SK-N-SH (cell line): ENCODE results near the gene NFIA.

Source experiments
- CTCF ChIP-seq: fragments of 200-600 bp; sonication (generic); IDR thresholded peaks from 2 replicates; pipeline ENCODE4 v1.6.1; 2017; ENCODE audit warnings: antibody characterized with exemption, mild to moderate bottlenecking, moderate library complexity
- EP300 ChIP-seq, 2 experiments: IDR thresholded peaks; 2 replicates each; pipeline versions ENCODE4 v1.4.0 to v1.6.1; 2012; ENCODE audit warnings: borderline replicate concordance in 1 of 2, low read depth in 1 of 2, low read length in 1 of 2
- MAX ChIP-seq: IDR thresholded peaks from 2 replicates; pipeline ENCODE4 v1.4.0; 2012; ENCODE audit warnings: low read depth

DNA sequence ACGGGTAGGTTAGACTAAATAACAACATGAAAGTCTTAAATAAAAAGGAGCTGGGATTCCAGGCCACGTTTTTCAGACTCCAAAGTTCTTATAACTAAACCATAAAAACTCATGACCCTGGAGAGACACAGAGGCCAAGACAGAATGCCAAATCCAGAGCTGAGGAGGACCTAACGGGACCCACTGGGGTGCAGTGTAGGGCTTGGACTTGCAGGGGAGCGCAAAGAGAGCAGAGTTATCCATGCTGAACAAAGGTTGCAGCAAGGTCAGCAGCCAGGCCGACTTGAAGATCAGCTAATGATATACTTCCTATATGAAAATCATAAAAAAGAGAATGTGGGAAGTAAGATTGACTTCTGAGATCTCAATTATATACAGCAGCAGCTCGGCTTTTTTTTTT, 405.4 kb downstream of the NFIA start:
- TF ChIP-seq CTCF (no peak), MAX (no peak), EP300 (IDR thresholded peaks at IDR 0.05; ENCODE audit: borderline replicate concordance in 1 of 2, low read depth in 1 of 2, low read length in 1 of 2) (no peak)
